Brain microvascular endothelial cell (primary cell): ENCODE measurements around the gene ANKRD40.

Experiments
- DNase-seq: peaks from one replicate; pipeline ENCODE4 v3.0.0-alpha.2; 2020
- H3K27ac ChIP-seq: fragments of 250-450 bp; sonication (Bioruptor Pico); 2 replicates; pipeline ENCODE4 v1.5.1; 2020; ENCODE audit warnings: mild to moderate bottlenecking, moderate library complexity
- H3K27me3 ChIP-seq: fragments of 250-450 bp; sonication (Bioruptor Pico); replicated peaks from 2 replicates; pipeline ENCODE4 v1.5.1; 2020; ENCODE audit warnings: mild to moderate bottlenecking
- H3K36me3 ChIP-seq: fragments of 250-450 bp; sonication (Bioruptor Pico); replicated peaks from 2 replicates; pipeline ENCODE4 v1.5.1; 2020; ENCODE audit warnings: mild to moderate bottlenecking
- H3K4me3 ChIP-seq: 2 replicates; pipeline ENCODE4 v1.5.1; 2011; ENCODE audit warnings: low read depth, mild to moderate bottlenecking, control low read depth, low read length, moderate library complexity
- CTCF ChIP-seq: IDR thresholded peaks from 2 replicates; pipeline ENCODE4 v1.5.1; 2011; ENCODE audit warnings: low read depth, mild to moderate bottlenecking, moderate library complexity, low read length, control low read depth, inconsistent platforms; ENCODE audit errors: missing control alignments
- in situ Hi-C: cut with HindIII; loops from 2 replicates; pipeline ENCODE4 v1.10.0; 2017; ENCODE audit warnings: low sequenced_read_pairs, low pct_ligation_motif_present

Gene ANKRD40

GRCh38 chr17:50666316-50666715 is 41.4 kb downstream of the ANKRD40 start:
- TF ChIP-seq CTCF, result no peak
- DNase-seq, result no peak
- in situ Hi-C loops, result no loop called here

GRCh38 chr17:50665838-50666237 is 41.9 kb downstream of the ANKRD40 start:
- H3K36me3 ChIP-seq, result no peaks in the 10 kb centered on the region
- H3K27me3 ChIP-seq, result no peaks in the 10 kb centered on the region
- no peak overlapping the region for H3K4me3 ChIP-seq
- no peak for TF ChIP-seq CTCF
- no peak overlapping the region for H3K27ac ChIP-seq
- in situ Hi-C loops, result no loop called here
- DNase-seq, result no peak

More at GRCh38 chr17:50666316-50666715, 41.4 kb downstream of the ANKRD40 start:
- no peaks in the 10 kb centered on the region for H3K36me3 ChIP-seq
- H3K27me3 ChIP-seq, result no peaks in the 10 kb centered on the region
- no peak overlapping the region for H3K4me3 ChIP-seq
- H3K27ac ChIP-seq, result no peak overlapping the region

- Histone ChIP-seq H3K27ac (no peak overlapping the region), H3K27me3 (no peaks in the 10 kb centered on the region), H3K4me3 (no peak overlapping the region), H3K36me3 (no peaks in the 10 kb centered on the region)
- in situ Hi-C loops, result no loop called here
- TF ChIP-seq CTCF, result no peak
- DNase-seq, result no peak
Measured at GRCh38 chr17:50664788-50665458, 42.8 kb downstream of the ANKRD40 start.

GRCh38 chr17:50663812-50664374 is 43.8 kb downstream of the ANKRD40 start:
- no peak for TF ChIP-seq CTCF
- no peaks in the 10 kb centered on the region for H3K27me3 ChIP-seq
- no peak overlapping the region for H3K27ac ChIP-seq
- in situ Hi-C loops, result no loop called here
- no peak overlapping the region for H3K4me3 ChIP-seq
- DNase-seq, result no peak
- no peaks in the 10 kb centered on the region for H3K36me3 ChIP-seq

- no peak for DNase-seq
- H3K27ac ChIP-seq, result no peak overlapping the region
Measured at GRCh38 chr17:50662632-50663225, 45.0 kb downstream of the ANKRD40 start.

More at GRCh38 chr17:50662632-50663225, 45.0 kb downstream of the ANKRD40 start:
- Histone ChIP-seq H3K4me3 (no peak overlapping the region), H3K36me3 (no peaks in the 10 kb centered on the region), H3K27me3 (no peaks in the 10 kb centered on the region)
- no peak for TF ChIP-seq CTCF
- in situ Hi-C loops, result no loop called here
